ENCODE data around the gene HOXD9. TPM values are rescaled to one million over a fixed set of nuclear protein-coding genes. Genes with fewer than 3 reads are reported as not detected.
A peak's percentile ranks its signal among the peaks of the same experiment; 100 is the strongest.

The HOXD9 gene
- total RNA-seq (2012; rRNA removed) = 1.1 and 1.3 TPM in 2 replicates

GRCh38 chr2:176122683-176123410 lies at the start of gene HOXD9:
Gene HOXD9, plus strand, starts transcription at chr2:176122719. Its CDS starts 50 bp downstream, at chr2:176122769.
- H3K4me3 ChIP-seq (ENCODE audit: low read length) = peak within 1 kb of the TSS; percentile 78
- peaks cover 89% of the 10 kb centered on the region for H3K27me3 ChIP-seq (ENCODE audit: control insufficient read depth, insufficient read depth, low read length)
- peak within 1 kb of the TSS; percentile 90 for H3K4me2 ChIP-seq (ENCODE audit: low read length)
- H3K9ac ChIP-seq (ENCODE audit: low read depth, low read length) = peak within 1 kb of the TSS; percentile 38
- peaks cover 9% of the 10 kb centered on the region for H3K4me1 ChIP-seq (ENCODE audit: control insufficient read depth, insufficient read depth, low read length)
- no peaks in the 10 kb centered on the region for H3K9me3 ChIP-seq (replicated peaks; ENCODE audit: low read length)
- H3K36me3 ChIP-seq (ENCODE audit: insufficient read depth, low read length) = no peaks in the 10 kb centered on the region

DNA sequence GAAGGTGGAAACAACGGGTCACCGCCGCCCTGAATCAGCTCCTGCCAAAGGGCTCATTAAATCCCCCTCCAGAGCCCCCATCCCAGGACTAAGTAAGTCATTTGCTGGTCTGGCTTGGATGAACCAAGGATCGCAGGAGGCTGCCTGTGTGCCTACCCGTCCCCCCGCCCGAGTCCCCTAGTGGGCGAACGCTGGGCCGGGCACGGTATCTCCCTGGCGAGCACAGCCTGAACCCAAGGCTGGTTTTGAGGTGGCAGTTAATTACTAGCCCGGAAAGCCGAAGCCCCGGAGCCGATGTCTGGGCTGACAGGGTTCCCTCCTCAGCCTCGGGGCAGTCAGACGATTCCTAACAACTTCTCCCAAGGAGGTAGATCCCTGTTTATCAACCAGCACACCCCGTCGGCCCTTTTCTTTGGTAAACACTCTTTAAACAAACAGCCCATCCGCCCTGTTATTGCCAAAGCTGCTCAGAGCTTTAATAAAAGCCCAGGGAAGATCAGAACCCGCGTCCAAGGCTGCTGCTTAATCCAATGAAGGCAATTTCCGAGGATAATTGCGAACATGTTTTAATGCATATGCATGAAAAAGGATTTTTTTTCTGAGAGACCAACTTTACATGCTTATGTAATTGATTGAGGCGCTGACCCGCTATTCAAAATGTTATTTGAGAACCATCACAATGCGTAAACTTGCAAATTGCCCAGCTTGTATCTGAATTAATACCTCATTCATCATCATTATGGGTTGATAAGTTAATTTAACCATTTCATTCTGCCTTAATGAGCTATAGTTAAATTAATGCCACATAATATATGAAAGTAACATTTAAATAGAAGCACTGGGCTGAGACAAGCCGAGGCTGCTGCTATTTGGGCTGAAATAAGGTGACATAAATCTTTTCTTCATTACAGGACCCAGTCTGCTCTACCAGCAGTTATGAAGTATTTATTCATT lies 49.3 kb upstream of the HOXD9 start:
- H3K36me3 ChIP-seq (ENCODE audit: insufficient read depth, low read length) = no peaks in the 10 kb centered on the region
- peaks cover 5% of the 10 kb centered on the region for H3K4me1 ChIP-seq (ENCODE audit: control insufficient read depth, insufficient read depth, low read length)
- peaks cover 99% of the 10 kb centered on the region for H3K27me3 ChIP-seq (ENCODE audit: control insufficient read depth, insufficient read depth, low read length)

DNA sequence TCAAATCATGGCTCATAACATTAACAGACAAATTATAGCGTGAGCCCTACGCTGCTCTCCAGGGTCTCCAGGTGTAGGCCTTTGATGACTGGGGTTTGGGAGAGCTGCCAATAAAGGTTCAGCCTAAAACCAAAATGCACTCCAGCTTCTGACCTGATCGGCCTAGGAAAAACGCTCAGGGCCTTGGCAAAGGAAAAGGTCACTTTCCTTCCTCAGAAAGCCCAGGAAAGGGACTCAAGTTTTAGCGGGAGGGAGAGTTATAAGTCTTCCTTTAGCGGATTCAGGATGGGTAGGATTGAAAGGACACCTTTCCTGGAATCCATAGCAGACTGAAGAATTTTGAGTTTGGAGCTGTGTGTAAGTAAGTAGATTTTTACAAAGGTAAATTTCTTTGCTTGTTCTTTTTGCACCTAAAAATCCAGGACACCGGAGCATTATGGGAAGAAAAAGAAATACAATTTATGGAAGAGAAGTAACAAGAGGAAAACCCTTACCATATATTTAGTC lies 47.5 kb upstream of the HOXD9 start:
- H3K9me3 ChIP-seq (replicated peaks; ENCODE audit: low read length) = no peaks in the 10 kb centered on the region
- no peaks in the 10 kb centered on the region for H3K36me3 ChIP-seq (ENCODE audit: insufficient read depth, low read length)
- H3K4me3 ChIP-seq (ENCODE audit: low read length) = no peak overlapping the region
- H3K4me1 ChIP-seq (ENCODE audit: control insufficient read depth, insufficient read depth, low read length) = peaks cover 7% of the 10 kb centered on the region
- H3K9ac ChIP-seq (ENCODE audit: low read depth, low read length) = no peak overlapping the region
- no peak overlapping the region for H3K4me2 ChIP-seq (ENCODE audit: low read length)
- peaks cover 99% of the 10 kb centered on the region for H3K27me3 ChIP-seq (ENCODE audit: control insufficient read depth, insufficient read depth, low read length)

More for the DNA sequence above, 49.3 kb upstream of the HOXD9 start:
- Histone ChIP-seq H3K9me3 (replicated peaks; ENCODE audit: low read length) (peaks cover under 1% of the 10 kb centered on the region), H3K9ac (ENCODE audit: low read depth, low read length) (no peak overlapping the region), H3K4me2 (ENCODE audit: low read length) (no peak overlapping the region), H3K4me3 (ENCODE audit: low read length) (no peak overlapping the region)

GRCh38 chr2:176075481-176075880 lies 47.0 kb upstream of the HOXD9 start:
- H3K27me3 ChIP-seq (ENCODE audit: control insufficient read depth, insufficient read depth, low read length) = peaks cover 96% of the 10 kb centered on the region
- no peaks in the 10 kb centered on the region for H3K9me3 ChIP-seq (replicated peaks; ENCODE audit: low read length)
- H3K4me2 ChIP-seq (ENCODE audit: low read length) = no peak overlapping the region
- H3K36me3 ChIP-seq (ENCODE audit: insufficient read depth, low read length) = no peaks in the 10 kb centered on the region
- H3K9ac ChIP-seq (ENCODE audit: low read depth, low read length) = no peak overlapping the region
- H3K4me1 ChIP-seq (ENCODE audit: control insufficient read depth, insufficient read depth, low read length) = peaks cover 10% of the 10 kb centered on the region
- H3K4me3 ChIP-seq (ENCODE audit: low read length) = no peak overlapping the region

DNA sequence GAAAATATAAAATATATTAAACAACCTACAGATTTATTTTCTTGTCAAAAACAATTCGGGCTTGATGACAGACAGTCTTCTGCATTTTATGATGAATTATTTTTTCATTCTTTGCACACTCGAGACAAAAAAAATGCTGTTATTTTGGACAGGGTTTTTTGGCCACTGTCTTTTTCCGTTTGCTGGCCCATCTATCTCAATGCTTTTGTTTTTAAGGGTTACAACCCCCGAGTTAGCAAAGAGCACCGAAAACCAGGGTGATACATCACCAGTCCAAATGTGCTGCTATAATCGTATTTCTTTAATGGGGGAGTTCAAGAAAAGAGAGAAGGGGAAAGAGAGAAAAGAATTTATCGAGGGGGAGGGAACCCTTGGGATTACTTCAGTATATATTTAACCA lies 46.5 kb upstream of the HOXD9 start:
- H3K9me3 ChIP-seq (replicated peaks; ENCODE audit: low read length) = peaks cover 3% of the 10 kb centered on the region
- no peaks in the 10 kb centered on the region for H3K36me3 ChIP-seq (ENCODE audit: insufficient read depth, low read length)
- no peak overlapping the region for H3K9ac ChIP-seq (ENCODE audit: low read depth, low read length)
- H3K4me1 ChIP-seq (ENCODE audit: control insufficient read depth, insufficient read depth, low read length) = peaks cover 13% of the 10 kb centered on the region
- no peak overlapping the region for H3K4me2 ChIP-seq (ENCODE audit: low read length)
- peaks cover 96% of the 10 kb centered on the region for H3K27me3 ChIP-seq (ENCODE audit: control insufficient read depth, insufficient read depth, low read length)
- no peak overlapping the region for H3K4me3 ChIP-seq (ENCODE audit: low read length)

- H3K4me1 ChIP-seq (ENCODE audit: control insufficient read depth, insufficient read depth, low read length) = peaks cover 13% of the 10 kb centered on the region
- peaks cover 96% of the 10 kb centered on the region for H3K27me3 ChIP-seq (ENCODE audit: control insufficient read depth, insufficient read depth, low read length)
- H3K9ac ChIP-seq (ENCODE audit: low read depth, low read length) = no peak overlapping the region
- no peaks in the 10 kb centered on the region for H3K36me3 ChIP-seq (ENCODE audit: insufficient read depth, low read length)
- H3K4me3 ChIP-seq (ENCODE audit: low read length) = no peak overlapping the region
- H3K4me2 ChIP-seq (ENCODE audit: low read length) = no peak overlapping the region
- H3K9me3 ChIP-seq (replicated peaks; ENCODE audit: low read length) = peaks cover 7% of the 10 kb centered on the region
Observed at GRCh38 chr2:176076796-176077195, 45.7 kb upstream of the HOXD9 start.

- Histone ChIP-seq H3K9ac (ENCODE audit: low read depth, low read length) (no peak overlapping the region), H3K4me1 (ENCODE audit: control insufficient read depth, insufficient read depth, low read length) (peaks cover 13% of the 10 kb centered on the region), H3K4me2 (ENCODE audit: low read length) (peak overlapping the region; percentile 66), H3K36me3 (ENCODE audit: insufficient read depth, low read length) (no peaks in the 10 kb centered on the region), H3K9me3 (replicated peaks; ENCODE audit: low read length) (peaks cover 7% of the 10 kb centered on the region), H3K27me3 (ENCODE audit: control insufficient read depth, insufficient read depth, low read length) (peaks cover 97% of the 10 kb centered on the region), H3K4me3 (ENCODE audit: low read length) (no peak overlapping the region)
Observed at GRCh38 chr2:176078541-176079284, 43.8 kb upstream of the HOXD9 start.

DNA sequence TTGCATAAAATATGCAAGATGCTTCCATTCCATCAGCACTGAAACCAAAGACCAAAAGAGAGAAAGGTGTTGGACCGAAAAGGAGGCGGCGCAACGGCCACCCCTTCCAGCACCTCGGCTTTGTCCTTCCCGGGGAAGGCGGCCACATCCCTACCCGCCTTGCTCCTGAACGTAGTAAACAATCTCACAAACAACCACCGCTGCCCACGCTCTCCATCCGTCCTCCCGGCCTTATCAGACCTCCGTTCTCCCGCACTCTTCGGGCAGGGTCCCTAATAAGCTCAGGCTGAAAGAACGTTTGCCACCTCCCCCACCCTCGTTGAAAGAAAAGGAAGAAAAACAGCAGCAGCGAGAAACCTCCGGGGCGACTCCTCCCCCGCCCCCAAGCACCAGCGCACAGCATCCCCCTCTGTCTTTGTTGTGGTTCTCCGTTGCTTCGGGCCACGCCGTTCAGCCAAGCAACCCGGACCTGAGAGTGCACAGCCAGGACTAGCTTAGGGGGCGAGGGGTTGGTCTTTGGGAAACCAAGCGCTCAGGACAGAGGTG lies 43.2 kb upstream of the HOXD9 start:
- Histone ChIP-seq H3K36me3 (ENCODE audit: insufficient read depth, low read length) (no peaks in the 10 kb centered on the region), H3K4me1 (ENCODE audit: control insufficient read depth, insufficient read depth, low read length) (peaks cover 13% of the 10 kb centered on the region), H3K9me3 (replicated peaks; ENCODE audit: low read length) (peaks cover 7% of the 10 kb centered on the region), H3K4me2 (ENCODE audit: low read length) (peak overlapping the region; percentile 66), H3K4me3 (ENCODE audit: low read length) (no peak overlapping the region), H3K9ac (ENCODE audit: low read depth, low read length) (no peak overlapping the region), H3K27me3 (ENCODE audit: control insufficient read depth, insufficient read depth, low read length) (peaks cover 97% of the 10 kb centered on the region)

DNA sequence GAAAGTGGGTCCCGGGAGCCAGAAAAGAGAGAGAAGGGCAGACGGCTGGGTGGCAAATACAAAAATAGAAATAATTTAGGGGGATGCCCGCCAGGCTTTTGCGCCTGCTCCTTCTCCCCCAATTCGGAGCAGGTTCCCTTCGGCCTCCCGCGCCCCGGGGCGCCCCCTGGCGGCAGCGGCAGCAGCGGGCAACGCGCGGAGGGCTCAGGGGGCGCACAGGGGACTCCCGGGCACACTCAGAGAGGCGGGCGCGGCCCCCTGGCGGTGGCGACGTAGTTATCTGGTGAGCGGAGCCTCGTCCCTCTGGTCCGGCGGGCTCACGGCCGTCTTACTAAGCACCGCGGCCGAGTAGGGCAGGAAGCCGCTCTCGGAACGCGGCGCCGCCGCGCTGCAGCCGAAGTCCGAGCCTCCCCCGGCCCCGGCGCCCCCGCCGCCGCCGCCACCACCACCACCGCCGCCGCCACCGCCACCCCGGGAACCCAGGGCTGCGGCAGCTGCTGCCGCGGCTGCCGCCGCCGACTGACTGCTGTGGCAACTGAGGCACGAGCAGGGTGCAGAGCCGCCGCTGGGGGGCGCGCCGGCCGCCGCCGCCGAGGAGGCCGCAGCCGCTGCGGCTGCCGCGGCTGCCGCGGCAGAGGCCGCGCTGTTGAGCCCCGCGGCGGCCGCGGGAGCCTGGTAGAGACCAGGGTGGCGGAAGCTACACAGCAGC lies 42.5 kb upstream of the HOXD9 start:
- Histone ChIP-seq H3K4me3 (ENCODE audit: low read length) (peak overlapping the region; percentile 59), H3K4me2 (ENCODE audit: low read length) (peak overlapping the region; percentile 81), H3K9ac (ENCODE audit: low read depth, low read length) (no peak overlapping the region), H3K9me3 (replicated peaks; ENCODE audit: low read length) (peaks cover 7% of the 10 kb centered on the region), H3K27me3 (ENCODE audit: control insufficient read depth, insufficient read depth, low read length) (peaks cover 97% of the 10 kb centered on the region), H3K4me1 (ENCODE audit: control insufficient read depth, insufficient read depth, low read length) (peaks cover 13% of the 10 kb centered on the region), H3K36me3 (ENCODE audit: insufficient read depth, low read length) (no peaks in the 10 kb centered on the region)

DNA sequence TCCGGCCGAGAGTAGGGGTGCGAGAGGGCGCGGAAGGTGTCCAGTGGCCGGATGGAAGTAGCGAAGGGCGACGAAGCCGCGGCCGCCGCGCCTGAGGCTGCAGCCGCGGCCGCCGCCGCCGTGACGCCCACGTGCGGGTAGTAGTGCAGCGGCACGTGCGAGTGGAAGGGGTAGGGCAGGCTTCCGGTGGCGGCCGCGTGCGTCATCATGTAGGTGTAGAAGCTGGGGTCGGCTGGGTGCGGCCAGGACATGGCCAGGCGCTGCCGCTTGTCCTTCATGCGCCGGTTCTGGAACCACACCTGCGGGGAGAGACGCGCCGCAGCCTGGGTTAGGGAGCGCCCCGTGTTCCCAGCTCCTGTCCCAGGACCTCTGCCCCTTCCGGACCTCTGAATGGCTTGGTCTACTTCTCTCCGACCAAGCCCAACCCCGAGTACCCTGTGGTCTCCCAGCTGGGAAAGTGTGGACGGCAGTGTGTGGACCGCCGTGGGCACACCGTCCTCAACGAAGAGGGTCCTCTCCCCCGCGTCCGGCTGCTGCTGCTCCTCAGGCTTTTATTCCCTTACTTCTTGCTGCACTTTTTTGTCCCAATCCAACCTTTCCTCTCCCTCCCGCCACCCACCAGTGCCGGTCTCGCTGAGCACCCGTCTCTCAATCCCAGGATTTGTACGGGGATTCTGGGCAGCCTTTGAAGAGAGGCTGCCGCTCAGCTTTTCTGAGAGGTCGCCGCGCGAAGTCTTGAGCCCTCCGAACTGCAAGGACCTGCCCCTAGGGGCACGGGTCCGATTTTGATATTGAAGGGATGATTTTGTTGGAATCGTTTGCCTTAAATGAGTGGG lies 41.8 kb upstream of the HOXD9 start:
- H3K36me3 ChIP-seq (ENCODE audit: insufficient read depth, low read length) = no peaks in the 10 kb centered on the region
- no peak overlapping the region for H3K9ac ChIP-seq (ENCODE audit: low read depth, low read length)
- peak overlapping the region; percentile 59 for H3K4me3 ChIP-seq (ENCODE audit: low read length)
- H3K27me3 ChIP-seq (ENCODE audit: control insufficient read depth, insufficient read depth, low read length) = peaks cover 97% of the 10 kb centered on the region
- peak overlapping the region; percentile 81 for H3K4me2 ChIP-seq (ENCODE audit: low read length)
- H3K9me3 ChIP-seq (replicated peaks; ENCODE audit: low read length) = peaks cover 7% of the 10 kb centered on the region
- H3K4me1 ChIP-seq (ENCODE audit: control insufficient read depth, insufficient read depth, low read length) = peaks cover 14% of the 10 kb centered on the region
